Gastrocnemius medialis (tissue), 4 donors: Measurements from ENCODE around the gene MICU1.

Experiments
- CTCF ChIP-seq, 5 experiments: fragments of 450-650 bp in 3 of 5; fragments of 200-600 bp in 2 of 5; sonication (generic) in 2 of 5; IDR thresholded peaks in 4 of 5; conservative IDR thresholded peaks in 1 of 5; 1 replicate in 4 of 5; 2 replicates in 1 of 5; pipeline ENCODE4 v1.5.1; 2016 to 2019; ENCODE audit warnings: antibody characterized with exemption in 5 of 5, mild to moderate bottlenecking in 3 of 5, moderate library complexity in 3 of 5
- POLR2A ChIP-seq, 2 donors: fragments of 450-650 bp; IDR thresholded peaks; one replicate each; pipeline ENCODE4 v1.6.1; 2017; ENCODE audit warnings: antibody characterized with exemption in 2 of 2, mild to moderate bottlenecking in 2 of 2, moderate library complexity in 2 of 2

DNA sequence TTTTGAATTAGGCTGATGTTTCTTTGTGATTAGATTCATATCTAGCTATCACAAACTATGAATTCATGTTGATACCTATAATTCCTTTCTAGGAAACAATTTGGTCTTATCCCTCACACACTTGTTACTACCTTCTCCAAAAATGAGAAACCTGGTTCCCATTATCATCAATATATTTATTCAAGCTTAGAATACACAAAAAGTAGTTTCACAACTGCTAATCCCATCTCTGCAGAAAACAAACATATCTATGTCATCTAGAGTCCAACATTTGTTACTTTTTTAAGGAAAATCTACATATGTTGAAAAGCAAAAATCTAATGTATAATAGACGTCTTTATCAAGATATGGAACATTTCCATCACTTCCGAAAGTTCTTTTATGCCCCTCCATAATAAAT is 110.4 kb downstream of the MICU1 start:
- no peak for TF ChIP-seq CTCF (IDR thresholded peaks at IDR 0.05 in 4 of 5, conservative IDR thresholded peaks at IDR 0.05 in 1 of 5)
- no peak for TF ChIP-seq POLR2A (IDR thresholded peaks at IDR 0.05)
